Natural killer cell (primary cell): ENCODE measurements around the gene DLG3. TPM values are rescaled to one million over a fixed set of nuclear protein-coding genes. Genes with fewer than 3 reads are reported as not detected.

ENCODE experiments used
- ATAC-seq, 3 donors: fragments of 150-1000 bp in 2 of 3; fragments of 200-7000 bp in 1 of 3; cut with Tn5 transposase; 1 replicate in 1 of 3; 2 replicates in 2 of 3; pipeline ENCODE4 v1.10.0; 2021; ENCODE audit warnings: mild to moderate bottlenecking in 2 of 3, moderate library complexity in 2 of 3
- DNase-seq, 2 donors: peaks; one replicate each; pipeline versions ENCODE4 v3.0.0 to v3.0.0-alpha.2; 2013 to 2021; ENCODE audit warnings: mixed read lengths in 1 of 2
- H3K27ac ChIP-seq: one replicate; pipeline ENCODE4 v1.5.1; 2013; ENCODE audit warnings: mild to moderate bottlenecking, low read length
- H3K27me3 ChIP-seq: one replicate; pipeline ENCODE4 v1.6.1; 2013; ENCODE audit warnings: low read length; ENCODE audit not compliant: control insufficient read depth, insufficient read depth
- H3K36me3 ChIP-seq: one replicate; pipeline ENCODE4 v1.6.1; 2013; ENCODE audit warnings: low read length; ENCODE audit not compliant: control insufficient read depth, insufficient read depth
- H3K4me1 ChIP-seq: one replicate; pipeline ENCODE4 v1.6.1; 2013; ENCODE audit warnings: low read length; ENCODE audit not compliant: control insufficient read depth, insufficient read depth
- H3K4me3 ChIP-seq: one replicate; pipeline ENCODE4 v1.5.1; 2013; ENCODE audit warnings: low read length
- H3K9me3 ChIP-seq: one replicate; pipeline ENCODE4 v1.6.1; 2013; ENCODE audit warnings: low read length; ENCODE audit not compliant: control insufficient read depth, insufficient read depth
- H3K27ac Mint-ChIP-seq, 2 donors: one replicate each; pipeline ENCODE4 v1.8.0; 2022; ENCODE audit warnings: mild to moderate bottlenecking in 2 of 2, mixed read lengths in 2 of 2, moderate library complexity in 1 of 2
- H3K27me3 Mint-ChIP-seq, 2 donors: one replicate each; pipeline ENCODE4 v1.8.0; 2022; ENCODE audit warnings: low read depth in 2 of 2, mixed read lengths in 2 of 2
- H3K36me3 Mint-ChIP-seq: one replicate; pipeline ENCODE4 v1.8.0; 2022; ENCODE audit warnings: mixed read lengths
- H3K4me1 Mint-ChIP-seq, 2 donors: one replicate each; pipeline ENCODE4 v1.8.0; 2022; ENCODE audit warnings: mixed read lengths in 2 of 2
- H3K4me3 Mint-ChIP-seq: one replicate; pipeline ENCODE4 v1.8.0; 2022; ENCODE audit warnings: mild to moderate bottlenecking, moderate library complexity, mixed read lengths
- H3K9me3 Mint-ChIP-seq, 2 donors: one replicate each; pipeline ENCODE4 v1.8.0; 2022; ENCODE audit warnings: mixed read lengths in 2 of 2
- WGBS: methylation state at CpG from one replicate; pipeline ENCODE4 v1.1.7; 2013; ENCODE audit warnings: missing lambda C conversion rate; ENCODE audit not compliant: insufficient coverage; 5-methylcytosine and 5-hydroxymethylcytosine counted together
- intact Hi-C: fragments of 100-400 bp; cut with micrococcal nuclease; formaldehyde crosslinking; loops from one replicate; pipeline ENCODE4 v1.14.2; 2022
- total RNA-seq, 4 donors: library from RNA; stranded (reverse); fragments of 120-200 nt in 1 of 4; gene quantifications; one replicate each; pipeline versions ENCODE4 v1.2.3 to v1.2.4, GENCODE V29; 2013 to 2022
- TF ChIP-seq, protein P1 (sequence below): fragments of 200-600 bp; IDR thresholded peaks from one replicate; pipeline ENCODE4 v1.8.0; 2022; ENCODE audit warnings: antibody characterized with exemption

The DLG3 gene
- total RNA-seq, 3 donors from 2014 or later (not counting 1 experiment from before 2014, with no cell fraction given) = 13.6 to 17.6 (median 15.9) TPM

DNA sequence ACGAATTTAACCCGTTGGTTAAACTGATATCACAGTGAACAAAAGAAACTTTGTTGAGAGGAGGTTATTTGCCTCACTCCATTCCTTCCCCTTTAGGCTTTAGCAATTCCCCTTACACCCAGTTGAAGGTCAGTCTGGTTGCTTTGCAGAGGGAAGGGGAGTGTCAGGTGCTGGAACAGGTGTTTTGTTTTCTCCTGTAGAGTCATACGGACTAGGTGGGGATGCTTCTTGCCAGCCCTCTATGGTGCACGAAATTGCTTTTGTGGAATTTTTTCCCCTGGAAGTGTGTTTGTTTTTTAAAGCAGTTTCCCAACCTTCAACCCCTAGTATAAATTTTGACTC is 33.1 kb downstream of the DLG3 start:
- 90% methylated on average over 2 of the region's 4 CpGs for WGBS
- no peak overlapping the region for H3K4me3 Mint-ChIP-seq
- H3K36me3 Mint-ChIP-seq = no peaks in the 10 kb centered on the region
- H3K9me3 ChIP-seq = no peaks in the 10 kb centered on the region
- DNase-seq (no peak), ATAC-seq (no peak)
- no peaks in the 10 kb centered on the region for H3K27me3 Mint-ChIP-seq
- H3K4me1 ChIP-seq = no peaks in the 10 kb centered on the region
- H3K4me1 Mint-ChIP-seq = peaks cover 0 to 5% of the 10 kb centered on the region in 2 donors
- no peak overlapping the region for H3K27ac Mint-ChIP-seq
- no peak overlapping the region for H3K27ac ChIP-seq
- no peak overlapping the region for H3K4me3 ChIP-seq
- peaks cover 4% of the 10 kb centered on the region for H3K36me3 ChIP-seq
- intact Hi-C loops = no loop called here
- no peaks in the 10 kb centered on the region for H3K9me3 Mint-ChIP-seq
- TF ChIP-seq, protein P1, sequence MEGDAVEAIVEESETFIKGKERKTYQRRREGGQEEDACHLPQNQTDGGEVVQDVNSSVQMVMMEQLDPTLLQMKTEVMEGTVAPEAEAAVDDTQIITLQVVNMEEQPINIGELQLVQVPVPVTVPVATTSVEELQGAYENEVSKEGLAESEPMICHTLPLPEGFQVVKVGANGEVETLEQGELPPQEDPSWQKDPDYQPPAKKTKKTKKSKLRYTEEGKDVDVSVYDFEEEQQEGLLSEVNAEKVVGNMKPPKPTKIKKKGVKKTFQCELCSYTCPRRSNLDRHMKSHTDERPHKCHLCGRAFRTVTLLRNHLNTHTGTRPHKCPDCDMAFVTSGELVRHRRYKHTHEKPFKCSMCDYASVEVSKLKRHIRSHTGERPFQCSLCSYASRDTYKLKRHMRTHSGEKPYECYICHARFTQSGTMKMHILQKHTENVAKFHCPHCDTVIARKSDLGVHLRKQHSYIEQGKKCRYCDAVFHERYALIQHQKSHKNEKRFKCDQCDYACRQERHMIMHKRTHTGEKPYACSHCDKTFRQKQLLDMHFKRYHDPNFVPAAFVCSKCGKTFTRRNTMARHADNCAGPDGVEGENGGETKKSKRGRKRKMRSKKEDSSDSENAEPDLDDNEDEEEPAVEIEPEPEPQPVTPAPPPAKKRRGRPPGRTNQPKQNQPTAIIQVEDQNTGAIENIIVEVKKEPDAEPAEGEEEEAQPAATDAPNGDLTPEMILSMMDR = no peak
- H3K27me3 ChIP-seq = no peaks in the 10 kb centered on the region

- H3K4me1 ChIP-seq = no peaks in the 10 kb centered on the region
- H3K27me3 Mint-ChIP-seq = no peaks in the 10 kb centered on the region
- H3K4me1 Mint-ChIP-seq = peaks cover 0 to 5% of the 10 kb centered on the region in 2 donors
- 94% methylated on average over 9 of the region's 10 CpGs for WGBS
- H3K4me3 Mint-ChIP-seq = no peak overlapping the region
- TF ChIP-seq, protein P1 = no peak
- H3K9me3 Mint-ChIP-seq = no peaks in the 10 kb centered on the region
- H3K27ac Mint-ChIP-seq = no peak overlapping the region
- no peaks in the 10 kb centered on the region for H3K9me3 ChIP-seq
- no peaks in the 10 kb centered on the region for H3K27me3 ChIP-seq
- H3K27ac ChIP-seq = no peak overlapping the region
- no peaks in the 10 kb centered on the region for H3K36me3 Mint-ChIP-seq
- peaks cover 4% of the 10 kb centered on the region for H3K36me3 ChIP-seq
- no peak overlapping the region for H3K4me3 ChIP-seq
- ATAC-seq (no peak), DNase-seq (no peak)
- intact Hi-C loops = no loop called here
Measured at GRCh38 chrX:70478526-70479245, 34.1 kb downstream of the DLG3 start.

DNA sequence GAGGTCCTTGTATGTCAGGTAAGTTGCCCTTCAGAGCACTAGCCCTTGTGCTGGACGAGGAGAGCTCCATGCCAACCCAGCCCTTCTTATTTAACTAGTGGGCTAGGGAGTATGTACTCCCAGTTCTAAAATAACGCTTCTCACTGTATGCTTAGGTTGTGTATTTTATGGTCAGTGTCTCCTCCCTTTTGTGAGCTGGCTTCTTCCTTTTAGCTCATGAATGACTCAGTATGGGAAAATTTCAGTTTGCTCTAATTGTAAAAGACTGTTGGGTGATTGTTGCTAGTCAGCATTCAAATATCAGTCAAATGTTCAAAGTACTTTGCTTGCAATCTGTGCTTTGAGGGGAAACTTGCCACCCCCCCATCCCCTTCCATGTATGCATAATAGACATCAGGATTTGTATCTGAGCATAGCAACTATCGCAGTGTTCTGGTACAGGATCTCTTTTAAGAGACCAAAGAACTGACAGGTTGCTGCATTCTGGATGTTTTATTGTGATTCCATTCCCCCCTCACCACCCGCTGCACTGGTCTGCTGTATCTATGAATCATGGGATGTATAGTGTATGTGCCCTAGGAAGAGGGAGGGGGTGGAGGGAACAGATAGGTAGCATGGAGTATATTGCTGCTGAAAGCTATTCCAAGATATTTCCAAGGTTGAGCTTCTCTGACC is 34.7 kb downstream of the DLG3 start:
- H3K9me3 ChIP-seq = no peaks in the 10 kb centered on the region
- Mint-ChIP-seq H3K36me3 (no peaks in the 10 kb centered on the region), H3K4me3 (no peak overlapping the region), H3K27ac (no peak overlapping the region), H3K27me3 (no peaks in the 10 kb centered on the region), H3K4me1 (peaks cover 0 to 5% of the 10 kb centered on the region in 2 donors), H3K9me3 (no peaks in the 10 kb centered on the region)
- H3K4me1 ChIP-seq = no peaks in the 10 kb centered on the region
- peaks cover 4% of the 10 kb centered on the region for H3K36me3 ChIP-seq
- no peak overlapping the region for H3K27ac ChIP-seq
- intact Hi-C loops = no loop called here
- H3K27me3 ChIP-seq = no peaks in the 10 kb centered on the region
- ATAC-seq (no peak), DNase-seq (no peak)
- TF ChIP-seq, protein P1 = no peak
- H3K4me3 ChIP-seq = no peak overlapping the region
- no CpG with 5 or more reads among the region's 4 CpGs for WGBS
